ENCODE results near the gene LRRC7. TPM values are rescaled to one million over a fixed set of nuclear protein-coding genes. Genes with fewer than 3 reads are reported as not detected.

The LRRC7 gene
- total RNA-seq, 1 experiment from 2014 or later, result not detected

DNA sequence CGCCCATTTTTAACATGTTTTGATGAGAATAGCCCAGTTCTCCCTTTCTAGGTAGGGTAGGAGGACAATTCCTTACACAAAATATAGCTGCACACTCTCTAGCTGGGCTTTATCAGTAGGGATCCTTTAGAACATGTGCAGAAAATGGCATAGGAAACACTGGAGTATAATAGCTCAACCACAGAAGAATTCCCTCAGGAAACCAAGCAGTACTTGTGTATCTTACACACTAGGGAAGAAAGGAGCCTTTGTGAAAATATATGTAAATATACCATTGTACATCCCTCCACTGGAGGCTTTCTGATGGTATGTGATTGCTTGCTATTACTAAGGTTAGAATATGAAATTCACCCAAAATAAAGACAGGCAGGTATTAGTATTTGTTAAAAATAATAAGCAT lies 484.2 kb downstream of the LRRC7 start:
- BruUV-seq (replicated peaks), result no TSS peak
- no peaks in the 10 kb centered on the region for H3K4me1 ChIP-seq (ENCODE audit: control insufficient read depth, insufficient read depth, low read length)
- no peaks in the 10 kb centered on the region for H3K27me3 ChIP-seq (ENCODE audit: control insufficient read depth, insufficient read depth, low read length)
- intact Hi-C loops (cut with micrococcal nuclease; ENCODE audit: unreplicated experiment) (no loop called here), in situ Hi-C loops (cut with HindIII; ENCODE audit: low pct_unique_long_range_greater_than_20kb, low sequenced_read_pairs) (no loop called here)
- H3K4me3 ChIP-seq (ENCODE audit: low read depth in 2 of 2, low read length in 2 of 2), result no peak overlapping the region
- ATAC-seq (no peak), DNase-seq (ENCODE audit: low read depth, low spot score) (no peak)
- ChIA-PET CTCF (no interaction called here), POLR2A (no interaction called here)
- no peaks in the 10 kb centered on the region for H3K36me3 ChIP-seq (ENCODE audit: control insufficient read depth, insufficient read depth, low read length)
- TF ChIP-seq, protein P1, sequence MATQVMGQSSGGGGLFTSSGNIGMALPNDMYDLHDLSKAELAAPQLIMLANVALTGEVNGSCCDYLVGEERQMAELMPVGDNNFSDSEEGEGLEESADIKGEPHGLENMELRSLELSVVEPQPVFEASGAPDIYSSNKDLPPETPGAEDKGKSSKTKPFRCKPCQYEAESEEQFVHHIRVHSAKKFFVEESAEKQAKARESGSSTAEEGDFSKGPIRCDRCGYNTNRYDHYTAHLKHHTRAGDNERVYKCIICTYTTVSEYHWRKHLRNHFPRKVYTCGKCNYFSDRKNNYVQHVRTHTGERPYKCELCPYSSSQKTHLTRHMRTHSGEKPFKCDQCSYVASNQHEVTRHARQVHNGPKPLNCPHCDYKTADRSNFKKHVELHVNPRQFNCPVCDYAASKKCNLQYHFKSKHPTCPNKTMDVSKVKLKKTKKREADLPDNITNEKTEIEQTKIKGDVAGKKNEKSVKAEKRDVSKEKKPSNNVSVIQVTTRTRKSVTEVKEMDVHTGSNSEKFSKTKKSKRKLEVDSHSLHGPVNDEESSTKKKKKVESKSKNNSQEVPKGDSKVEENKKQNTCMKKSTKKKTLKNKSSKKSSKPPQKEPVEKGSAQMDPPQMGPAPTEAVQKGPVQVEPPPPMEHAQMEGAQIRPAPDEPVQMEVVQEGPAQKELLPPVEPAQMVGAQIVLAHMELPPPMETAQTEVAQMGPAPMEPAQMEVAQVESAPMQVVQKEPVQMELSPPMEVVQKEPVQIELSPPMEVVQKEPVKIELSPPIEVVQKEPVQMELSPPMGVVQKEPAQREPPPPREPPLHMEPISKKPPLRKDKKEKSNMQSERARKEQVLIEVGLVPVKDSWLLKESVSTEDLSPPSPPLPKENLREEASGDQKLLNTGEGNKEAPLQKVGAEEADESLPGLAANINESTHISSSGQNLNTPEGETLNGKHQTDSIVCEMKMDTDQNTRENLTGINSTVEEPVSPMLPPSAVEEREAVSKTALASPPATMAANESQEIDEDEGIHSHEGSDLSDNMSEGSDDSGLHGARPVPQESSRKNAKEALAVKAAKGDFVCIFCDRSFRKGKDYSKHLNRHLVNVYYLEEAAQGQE (IDR thresholded peaks at IDR 0.05; ENCODE audit: insufficient read depth in 1 of 2, low read depth in 2 of 2, low read length in 1 of 2), result no peak
- no peak for TF ChIP-seq SIN3A (IDR thresholded peaks at IDR 0.05; ENCODE audit: borderline replicate concordance, insufficient read depth, low read depth, low read length)
- no peak for TF ChIP-seq TCF7L2 (IDR thresholded peaks at IDR 0.05; ENCODE audit: low read depth, low read length)
- TF ChIP-seq CTCF (IDR thresholded peaks at IDR 0.05), result no peak
- no peak for TF ChIP-seq POLR2AphosphoS5 (IDR thresholded peaks at IDR 0.05; ENCODE audit: low read depth, low read length)
- no peak overlapping the region for H3K27ac ChIP-seq (ENCODE audit: low read length)
- no peaks in the 10 kb centered on the region for H3K9me3 ChIP-seq (ENCODE audit: control insufficient read depth, insufficient read depth, low read depth, low read length)

DNA sequence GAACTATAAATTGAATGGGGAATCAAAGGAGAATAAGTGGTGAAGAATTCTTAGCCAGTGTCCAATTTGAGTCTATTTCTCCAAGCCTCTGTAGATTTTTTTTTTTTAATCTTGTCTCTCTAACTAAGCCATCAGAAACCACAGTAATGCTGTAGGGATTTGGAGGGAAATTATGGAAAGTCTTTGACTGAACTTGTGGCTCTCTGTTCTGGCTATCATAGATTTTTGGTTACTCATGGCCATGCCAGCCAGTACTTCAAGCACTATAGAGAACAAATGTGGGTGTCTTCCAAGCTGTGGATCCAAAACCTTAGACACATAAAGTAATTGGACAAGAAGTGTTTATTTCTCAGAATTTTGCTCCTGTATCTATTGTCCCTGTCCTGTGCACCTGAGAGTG lies 489.8 kb downstream of the LRRC7 start:
- in situ Hi-C loops (cut with HindIII; ENCODE audit: low pct_unique_long_range_greater_than_20kb, low sequenced_read_pairs) (no loop called here), intact Hi-C loops (cut with micrococcal nuclease; ENCODE audit: unreplicated experiment) (no loop called here)
- Histone ChIP-seq H3K4me3 (ENCODE audit: low read depth in 2 of 2, low read length in 2 of 2) (no peak overlapping the region), H3K27me3 (ENCODE audit: control insufficient read depth, insufficient read depth, low read length) (no peaks in the 10 kb centered on the region), H3K36me3 (ENCODE audit: control insufficient read depth, insufficient read depth, low read length) (no peaks in the 10 kb centered on the region), H3K27ac (ENCODE audit: low read length) (no peak overlapping the region), H3K9me3 (ENCODE audit: control insufficient read depth, insufficient read depth, low read depth, low read length) (no peaks in the 10 kb centered on the region), H3K4me1 (ENCODE audit: control insufficient read depth, insufficient read depth, low read length) (no peaks in the 10 kb centered on the region)
- no TSS peak for BruUV-seq (replicated peaks)
- no peak for ATAC-seq
- CTCF ChIA-PET, result no interaction called here
- POLR2A ChIA-PET, result no interaction called here
- TF ChIP-seq SIN3A (IDR thresholded peaks at IDR 0.05; ENCODE audit: borderline replicate concordance, insufficient read depth, low read depth, low read length) (no peak), TCF7L2 (IDR thresholded peaks at IDR 0.05; ENCODE audit: low read depth, low read length) (no peak), POLR2AphosphoS5 (IDR thresholded peaks at IDR 0.05; ENCODE audit: low read depth, low read length) (no peak), CTCF (IDR thresholded peaks at IDR 0.05) (no peak)
- TF ChIP-seq, protein P1 (IDR thresholded peaks at IDR 0.05; ENCODE audit: insufficient read depth in 1 of 2, low read depth in 2 of 2, low read length in 1 of 2), result no peak
- no peak for DNase-seq (ENCODE audit: low read depth, low spot score)

All from Panc1 (cell line).